ENCODE results near the gene ZSWIM5.

ZSWIM5 gene

DNA sequence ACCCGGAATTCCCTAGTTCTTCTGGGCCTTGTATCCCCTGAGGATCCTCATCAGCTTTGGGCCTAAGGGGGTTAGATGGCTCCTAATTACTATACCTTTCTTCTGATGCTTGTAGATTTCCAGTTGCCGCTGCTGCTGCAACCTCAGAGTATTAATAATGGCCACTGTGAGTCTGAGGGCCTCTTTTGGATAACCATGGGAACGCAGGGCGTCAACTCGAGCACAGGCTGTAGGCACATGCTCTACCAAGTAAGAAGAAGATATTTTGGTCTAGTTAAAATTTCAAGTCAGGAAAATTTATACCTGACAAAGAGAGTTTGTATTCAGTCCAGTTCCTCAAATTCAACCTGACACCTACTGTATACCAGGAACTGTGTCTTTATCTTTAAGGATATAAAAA lies 166.1 kb downstream of the ZSWIM5 start:
- H3K36me3 ChIP-seq (ENCODE audit: insufficient read depth, low read length), result peaks cover 16% of the 10 kb centered on the region
- H3K9me3 ChIP-seq (ENCODE audit: low read length), result no peaks in the 10 kb centered on the region
- H3K4me1 ChIP-seq (ENCODE audit: insufficient read depth, low read length), result no peaks in the 10 kb centered on the region
- H3K27me3 ChIP-seq (ENCODE audit: insufficient read depth, low read length), result no peaks in the 10 kb centered on the region
- H3K4me3 ChIP-seq (ENCODE audit: low read length), result no peak overlapping the region
- H2AFZ ChIP-seq (ENCODE audit: low read depth, low read length), result no peak overlapping the region

- no peaks in the 10 kb centered on the region for H3K27me3 ChIP-seq (ENCODE audit: insufficient read depth, low read length)
- peaks cover 2% of the 10 kb centered on the region for H3K9me3 ChIP-seq (ENCODE audit: low read length)
- H3K36me3 ChIP-seq (ENCODE audit: insufficient read depth, low read length), result peaks cover 22% of the 10 kb centered on the region
- H3K4me1 ChIP-seq (ENCODE audit: insufficient read depth, low read length), result no peaks in the 10 kb centered on the region
- no peak overlapping the region for H2AFZ ChIP-seq (ENCODE audit: low read depth, low read length)
- no peak overlapping the region for H3K4me3 ChIP-seq (ENCODE audit: low read length)
Observed at GRCh38 chr1:45038661-45039364, 167.6 kb downstream of the ZSWIM5 start.

GRCh38 chr1:45038240-45038639 lies 168.2 kb downstream of the ZSWIM5 start:
- H3K9me3 ChIP-seq (ENCODE audit: low read length), result peaks cover 2% of the 10 kb centered on the region
- no peaks in the 10 kb centered on the region for H3K27me3 ChIP-seq (ENCODE audit: insufficient read depth, low read length)
- no peak overlapping the region for H2AFZ ChIP-seq (ENCODE audit: low read depth, low read length)
- no peak overlapping the region for H3K4me3 ChIP-seq (ENCODE audit: low read length)
- peaks cover 23% of the 10 kb centered on the region for H3K36me3 ChIP-seq (ENCODE audit: insufficient read depth, low read length)
- no peaks in the 10 kb centered on the region for H3K4me1 ChIP-seq (ENCODE audit: insufficient read depth, low read length)

- H3K36me3 ChIP-seq (ENCODE audit: insufficient read depth, low read length), result peaks cover 18% of the 10 kb centered on the region
- no peak overlapping the region for H2AFZ ChIP-seq (ENCODE audit: low read depth, low read length)
- no peak overlapping the region for H3K4me3 ChIP-seq (ENCODE audit: low read length)
- no peaks in the 10 kb centered on the region for H3K27me3 ChIP-seq (ENCODE audit: insufficient read depth, low read length)
- H3K9me3 ChIP-seq (ENCODE audit: low read length), result peaks cover 2% of the 10 kb centered on the region
- H3K4me1 ChIP-seq (ENCODE audit: insufficient read depth, low read length), result no peaks in the 10 kb centered on the region
Observed at GRCh38 chr1:45037456-45037855, 168.9 kb downstream of the ZSWIM5 start.

- H3K4me1 ChIP-seq (ENCODE audit: insufficient read depth, low read length), result no peaks in the 10 kb centered on the region
- H3K27me3 ChIP-seq (ENCODE audit: insufficient read depth, low read length), result no peaks in the 10 kb centered on the region
- H3K36me3 ChIP-seq (ENCODE audit: insufficient read depth, low read length), result peaks cover 18% of the 10 kb centered on the region
- H2AFZ ChIP-seq (ENCODE audit: low read depth, low read length), result no peak overlapping the region
- no peak overlapping the region for H3K4me3 ChIP-seq (ENCODE audit: low read length)
- H3K9me3 ChIP-seq (ENCODE audit: low read length), result peaks cover 2% of the 10 kb centered on the region
Observed at GRCh38 chr1:45035631-45036301, 170.6 kb downstream of the ZSWIM5 start.

DNA sequence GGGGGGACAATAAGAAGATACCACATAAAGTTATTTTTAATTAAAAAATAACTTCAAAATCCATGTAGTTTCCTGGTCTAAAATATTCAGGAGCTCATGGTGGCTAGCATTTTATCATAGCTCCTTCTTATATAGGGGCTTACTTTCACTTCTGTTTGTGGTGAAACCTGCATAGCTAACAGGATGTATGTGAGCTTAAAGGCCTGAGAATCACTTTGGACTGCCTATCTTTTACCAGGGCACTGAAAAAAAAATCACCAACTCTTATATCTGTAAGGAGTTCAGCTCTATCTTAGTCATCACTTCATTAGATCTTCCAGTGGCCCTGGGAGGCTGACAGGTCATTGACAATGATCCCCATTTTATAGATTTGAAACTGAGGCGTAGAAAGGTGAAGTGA lies 173.0 kb downstream of the ZSWIM5 start:
- H3K27me3 ChIP-seq (ENCODE audit: insufficient read depth, low read length), result no peaks in the 10 kb centered on the region
- no peaks in the 10 kb centered on the region for H3K4me1 ChIP-seq (ENCODE audit: insufficient read depth, low read length)
- peaks cover 2% of the 10 kb centered on the region for H3K9me3 ChIP-seq (ENCODE audit: low read length)
- H2AFZ ChIP-seq (ENCODE audit: low read depth, low read length), result no peak overlapping the region
- peaks cover 20% of the 10 kb centered on the region for H3K36me3 ChIP-seq (ENCODE audit: insufficient read depth, low read length)
- no peak overlapping the region for H3K4me3 ChIP-seq (ENCODE audit: low read length)

DNA sequence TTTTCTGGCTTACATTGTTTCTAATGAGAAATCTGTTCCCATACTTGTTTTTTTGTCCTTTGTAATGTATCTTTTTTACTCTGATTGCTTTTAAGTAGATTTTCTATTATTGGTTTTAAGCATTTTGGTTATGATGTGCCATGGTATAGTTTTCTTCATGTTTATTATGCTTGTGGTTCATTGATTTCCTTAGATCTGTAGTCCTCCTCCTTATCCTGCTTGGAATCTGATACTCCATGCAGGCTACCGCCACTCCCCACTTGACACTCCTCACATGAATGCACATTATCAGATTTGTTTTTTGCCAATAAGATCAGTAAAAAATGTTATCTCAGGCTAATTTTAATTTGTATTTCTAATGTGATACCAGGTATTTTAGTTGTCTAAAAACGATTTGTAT lies 173.6 kb downstream of the ZSWIM5 start:
- Histone ChIP-seq H2AFZ (ENCODE audit: low read depth, low read length) (no peak overlapping the region), H3K4me3 (ENCODE audit: low read length) (no peak overlapping the region), H3K4me1 (ENCODE audit: insufficient read depth, low read length) (no peaks in the 10 kb centered on the region), H3K27me3 (ENCODE audit: insufficient read depth, low read length) (no peaks in the 10 kb centered on the region), H3K36me3 (ENCODE audit: insufficient read depth, low read length) (peaks cover 20% of the 10 kb centered on the region), H3K9me3 (ENCODE audit: low read length) (peaks cover 2% of the 10 kb centered on the region)

DNA sequence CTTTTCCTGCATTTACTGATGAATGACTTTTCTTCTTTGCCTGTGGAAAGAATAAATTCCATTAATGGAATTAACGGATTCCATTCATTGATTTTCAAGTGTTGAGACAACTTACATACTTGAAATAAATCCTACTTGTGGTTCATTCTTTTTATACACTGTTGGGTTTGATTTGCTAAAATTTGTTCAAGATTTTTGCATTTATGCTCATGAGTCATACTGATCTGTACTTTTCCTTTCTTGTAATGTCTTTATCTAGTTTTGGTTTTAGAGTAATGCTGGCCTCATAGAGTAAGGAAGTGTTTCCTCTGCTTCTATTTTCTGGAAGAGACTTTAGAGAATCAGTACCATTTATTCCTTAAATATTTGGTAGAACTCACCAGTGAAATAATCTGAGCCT lies 180.0 kb downstream of the ZSWIM5 start:
- Histone ChIP-seq H3K9me3 (ENCODE audit: low read length) (no peaks in the 10 kb centered on the region), H3K27me3 (ENCODE audit: insufficient read depth, low read length) (no peaks in the 10 kb centered on the region), H2AFZ (ENCODE audit: low read depth, low read length) (no peak overlapping the region), H3K4me1 (ENCODE audit: insufficient read depth, low read length) (no peaks in the 10 kb centered on the region), H3K36me3 (ENCODE audit: insufficient read depth, low read length) (peaks cover 2% of the 10 kb centered on the region), H3K4me3 (ENCODE audit: low read length) (no peak overlapping the region)

DNA sequence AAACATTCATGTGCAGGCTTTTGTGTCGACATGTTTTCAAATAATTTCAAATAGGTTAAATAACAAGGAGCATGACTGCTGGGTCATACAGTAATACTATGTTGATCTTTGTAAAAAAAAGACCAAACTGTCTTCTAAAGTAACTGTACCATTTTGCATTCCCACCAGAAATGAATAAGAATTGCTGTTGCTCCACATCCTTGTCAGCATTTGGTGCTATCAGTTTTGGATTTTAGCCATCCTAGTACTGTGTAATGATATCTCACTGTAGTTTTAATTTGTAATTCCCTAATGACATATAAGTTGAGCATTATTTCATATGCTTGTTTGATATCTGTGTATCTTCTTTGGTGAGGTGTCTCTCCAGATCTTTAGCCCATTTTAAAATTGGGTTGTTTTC lies 182.7 kb downstream of the ZSWIM5 start:
- H3K9me3 ChIP-seq (ENCODE audit: low read length), result no peaks in the 10 kb centered on the region
- no peaks in the 10 kb centered on the region for H3K27me3 ChIP-seq (ENCODE audit: insufficient read depth, low read length)
- no peaks in the 10 kb centered on the region for H3K4me1 ChIP-seq (ENCODE audit: insufficient read depth, low read length)
- no peak overlapping the region for H3K4me3 ChIP-seq (ENCODE audit: low read length)
- no peak overlapping the region for H2AFZ ChIP-seq (ENCODE audit: low read depth, low read length)
- no peaks in the 10 kb centered on the region for H3K36me3 ChIP-seq (ENCODE audit: insufficient read depth, low read length)

DNA sequence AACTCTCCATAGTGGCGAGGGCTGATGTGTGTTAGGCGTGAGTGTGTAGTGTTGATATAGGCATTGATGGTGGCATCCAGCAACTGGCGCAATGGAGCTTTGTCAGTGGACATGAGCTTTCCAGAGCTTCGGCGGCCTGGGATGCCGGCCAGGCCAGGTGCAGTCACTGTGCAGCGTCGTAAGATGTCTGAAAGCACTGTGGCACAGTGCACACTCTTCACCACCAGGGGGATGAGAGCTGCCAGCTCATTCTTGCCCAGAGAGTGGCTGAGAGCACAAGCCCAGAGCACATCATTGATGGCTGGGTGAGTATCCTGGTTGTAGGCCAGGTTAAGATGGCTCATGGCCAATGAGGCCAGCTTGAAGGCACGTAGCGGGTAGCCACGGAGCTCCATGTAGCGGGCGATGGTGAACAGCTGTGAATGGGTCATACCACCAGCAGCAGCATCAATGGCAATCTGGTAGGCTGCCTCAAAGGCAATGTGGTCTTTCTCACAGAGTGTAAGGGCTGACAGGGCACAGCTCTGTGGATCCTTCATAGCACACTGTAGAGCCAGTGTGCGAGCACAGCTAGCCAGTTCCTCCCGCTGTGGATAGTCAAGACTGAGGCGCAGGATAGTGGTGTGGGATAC lies 187.7 kb downstream of the ZSWIM5 start:
- Histone ChIP-seq H2AFZ (ENCODE audit: low read depth, low read length) (no peak overlapping the region), H3K27me3 (ENCODE audit: insufficient read depth, low read length) (no peaks in the 10 kb centered on the region), H3K4me3 (ENCODE audit: low read length) (no peak overlapping the region), H3K36me3 (ENCODE audit: insufficient read depth, low read length) (no peaks in the 10 kb centered on the region), H3K4me1 (ENCODE audit: insufficient read depth, low read length) (no peaks in the 10 kb centered on the region), H3K9me3 (ENCODE audit: low read length) (no peaks in the 10 kb centered on the region)

GRCh38 chr1:45016767-45017166 lies 189.6 kb downstream of the ZSWIM5 start:
- no peaks in the 10 kb centered on the region for H3K36me3 ChIP-seq (ENCODE audit: insufficient read depth, low read length)
- no peaks in the 10 kb centered on the region for H3K27me3 ChIP-seq (ENCODE audit: insufficient read depth, low read length)
- H2AFZ ChIP-seq (ENCODE audit: low read depth, low read length), result no peak overlapping the region
- H3K9me3 ChIP-seq (ENCODE audit: low read length), result no peaks in the 10 kb centered on the region
- peaks cover 11% of the 10 kb centered on the region for H3K4me1 ChIP-seq (ENCODE audit: insufficient read depth, low read length)
- H3K4me3 ChIP-seq (ENCODE audit: low read length), result no peak overlapping the region

DNA sequence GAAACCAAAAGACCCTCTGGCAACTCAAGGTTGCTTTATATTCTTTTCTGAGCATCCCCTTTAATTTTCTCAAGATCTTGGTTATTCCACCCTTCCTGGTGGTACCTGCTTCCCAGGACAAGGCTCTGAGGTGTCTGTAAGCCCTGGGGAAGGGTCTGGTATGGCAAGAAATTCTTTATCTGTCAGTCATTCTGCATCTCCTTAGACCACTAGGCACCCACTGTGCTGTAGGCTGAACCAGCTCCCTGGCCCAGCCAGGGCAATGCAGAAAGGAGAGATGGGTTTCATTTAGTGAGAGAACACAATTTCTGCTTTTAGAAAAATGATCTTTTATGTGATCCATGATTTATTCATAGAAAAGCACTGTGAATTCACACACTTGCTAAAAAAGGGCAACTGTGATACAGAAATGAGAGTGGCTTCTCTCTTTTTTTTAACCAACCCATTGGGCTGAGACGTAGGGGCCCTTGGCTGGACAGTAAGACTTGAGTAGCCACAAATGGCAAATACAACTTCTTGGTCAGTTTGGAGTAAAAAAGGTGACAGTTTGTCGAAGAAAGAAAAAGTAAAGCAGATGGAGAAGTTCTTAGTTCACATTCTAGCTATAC lies 190.2 kb downstream of the ZSWIM5 start:
- Histone ChIP-seq H3K9me3 (ENCODE audit: low read length) (no peaks in the 10 kb centered on the region), H3K4me3 (ENCODE audit: low read length) (no peak overlapping the region), H2AFZ (ENCODE audit: low read depth, low read length) (no peak overlapping the region), H3K27me3 (ENCODE audit: insufficient read depth, low read length) (no peaks in the 10 kb centered on the region), H3K4me1 (ENCODE audit: insufficient read depth, low read length) (peaks cover 11% of the 10 kb centered on the region), H3K36me3 (ENCODE audit: insufficient read depth, low read length) (no peaks in the 10 kb centered on the region)

GRCh38 chr1:45015683-45016082 lies 190.7 kb downstream of the ZSWIM5 start:
- Histone ChIP-seq H2AFZ (ENCODE audit: low read depth, low read length) (no peak overlapping the region), H3K27me3 (ENCODE audit: insufficient read depth, low read length) (no peaks in the 10 kb centered on the region), H3K9me3 (ENCODE audit: low read length) (no peaks in the 10 kb centered on the region), H3K36me3 (ENCODE audit: insufficient read depth, low read length) (no peaks in the 10 kb centered on the region), H3K4me1 (ENCODE audit: insufficient read depth, low read length) (peaks cover 11% of the 10 kb centered on the region), H3K4me3 (ENCODE audit: low read length) (no peak overlapping the region)

Measured in neuron (in vitro differentiated cells).